NCI-H748 (cell line): ENCODE data around the gene LIMA1.
"Not testable (repeated sequence)": the region's sequence is repeated elsewhere in the genome, so short reads cannot be mapped to it uniquely, and the experiment has no call there.

ENCODE experiments used
- DNase-seq: peaks from one replicate; lab custom pipeline; 2025; ENCODE audit not compliant: unreplicated experiment; lab: John Stamatoyannopoulos, UW

LIMA1 gene

GRCh38 chr12:50283229-50283923 lies at the start of gene LIMA1:
Gene LIMA1 (minus strand): TSS chr12:50283520. CDS start chr12:50248751, 34,769 bp downstream.
- peak; percentile 95 for DNase-seq

DNA sequence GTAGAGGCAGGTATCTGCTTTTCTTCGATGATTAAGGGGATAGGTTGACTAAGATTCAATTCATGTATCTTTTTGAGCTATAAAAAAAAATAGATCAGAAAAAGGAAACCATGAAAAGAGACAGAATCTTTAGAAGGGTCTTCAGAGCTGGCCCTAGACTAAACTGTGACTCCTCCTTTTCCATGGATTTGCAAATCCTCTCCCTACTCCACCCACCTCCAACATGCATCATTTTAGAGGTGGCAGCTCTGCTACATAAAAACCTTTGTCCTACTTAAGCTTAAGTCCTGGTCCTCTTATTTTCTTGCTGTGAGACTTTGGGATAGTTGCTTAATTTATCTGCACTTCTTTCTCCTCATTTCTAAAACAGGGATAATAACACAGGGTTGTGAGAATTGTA lies 48.4 kb upstream of the LIMA1 start:
- no peak for DNase-seq

GRCh38 chr12:50328664-50329063 lies 45.3 kb upstream of the LIMA1 start:
- not testable (repeated sequence) for DNase-seq

DNA sequence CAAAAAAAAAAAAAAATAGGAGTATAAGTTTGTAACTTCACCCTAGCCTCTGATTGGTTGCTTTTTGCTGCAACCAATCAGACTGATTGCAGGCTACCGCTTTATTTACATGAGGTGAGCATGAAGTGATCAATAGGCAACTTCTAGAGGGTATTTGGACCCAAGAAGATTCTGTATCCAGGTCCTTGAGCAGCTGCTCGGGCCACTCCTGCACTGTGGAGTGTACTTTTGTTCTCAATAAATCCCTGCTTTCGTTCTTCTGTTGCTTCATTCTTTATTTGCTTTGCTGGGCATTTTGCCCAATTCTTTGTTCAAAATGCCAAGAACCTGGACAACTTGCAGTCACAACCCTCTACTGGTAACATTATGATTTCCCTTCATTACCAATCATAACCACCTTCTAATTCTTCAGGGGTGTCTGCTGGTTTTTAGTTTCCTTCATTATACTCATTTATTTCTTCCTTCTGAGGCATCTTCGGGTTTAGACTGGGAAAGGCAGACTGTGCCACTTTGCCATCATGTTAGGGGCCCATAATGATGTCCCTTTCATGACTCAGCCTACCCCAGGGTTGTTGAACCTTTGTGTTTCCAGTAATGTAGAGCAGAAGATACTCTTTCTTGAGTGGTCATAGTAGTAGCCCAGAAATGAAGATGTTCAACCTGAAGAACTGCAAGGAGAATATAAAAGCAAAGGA lies 43.4 kb upstream of the LIMA1 start:
- peak; percentile 13 for DNase-seq

- no peak for DNase-seq
Observed at GRCh38 chr12:50325890-50326391, 42.6 kb upstream of the LIMA1 start.

DNA sequence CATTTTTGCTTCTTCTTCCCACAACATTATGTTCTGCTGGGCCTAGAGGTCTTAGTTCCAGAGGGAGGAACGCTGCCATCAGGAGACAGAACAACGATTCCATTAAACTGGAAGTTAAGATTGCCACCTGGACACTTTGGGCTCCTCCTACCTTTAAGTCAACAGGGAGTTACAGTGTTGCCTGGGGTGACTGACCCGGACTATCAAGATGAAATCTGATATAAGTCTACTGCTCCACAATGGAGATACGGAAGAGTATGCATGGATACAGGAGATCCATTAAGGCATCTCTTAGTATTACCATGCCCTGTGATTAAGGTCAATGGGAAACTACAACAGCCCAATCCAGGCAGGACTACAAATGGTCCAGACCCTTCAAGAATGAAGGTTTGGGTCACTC lies 41.5 kb upstream of the LIMA1 start:
- DNase-seq = not testable (repeated sequence)

DNA sequence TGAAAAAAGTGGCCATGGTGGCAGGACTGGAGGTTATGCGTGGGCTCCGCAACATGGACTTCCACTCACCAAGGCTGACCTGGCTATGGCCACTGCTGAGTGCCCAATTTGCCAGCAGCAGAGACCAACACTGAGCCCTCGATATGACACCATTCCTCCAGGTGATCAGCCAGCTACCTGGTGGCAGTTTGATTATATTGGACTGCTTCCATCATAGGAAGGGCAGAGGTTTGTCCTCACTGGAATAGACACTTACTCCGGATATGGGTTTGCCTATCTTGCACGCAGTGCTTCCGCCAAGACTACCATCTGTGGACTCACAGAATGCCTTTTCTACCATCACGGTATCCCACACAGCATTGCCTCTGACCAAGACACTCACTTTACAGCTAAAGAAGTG lies 40.8 kb upstream of the LIMA1 start:
- not testable (repeated sequence) for DNase-seq

DNA sequence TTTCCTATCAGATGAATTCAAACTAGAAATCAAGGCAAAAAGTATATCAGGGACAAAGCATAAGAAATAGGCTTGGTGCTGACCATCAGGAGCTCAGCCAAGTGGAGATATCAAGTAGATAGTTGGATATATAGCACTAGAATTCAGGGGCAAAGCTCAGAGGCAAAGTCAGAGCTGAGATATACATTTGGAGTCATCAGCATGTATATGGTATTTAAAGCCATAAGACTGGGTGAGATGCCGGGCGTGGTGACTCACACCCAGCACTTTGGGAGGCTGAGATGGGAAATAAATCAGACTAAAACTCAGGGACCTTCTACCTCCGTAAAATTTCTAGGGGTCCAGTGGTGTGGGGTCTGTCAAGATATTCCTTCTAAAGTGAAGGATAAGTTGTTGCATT lies 38.9 kb upstream of the LIMA1 start:
- no peak for DNase-seq

DNA sequence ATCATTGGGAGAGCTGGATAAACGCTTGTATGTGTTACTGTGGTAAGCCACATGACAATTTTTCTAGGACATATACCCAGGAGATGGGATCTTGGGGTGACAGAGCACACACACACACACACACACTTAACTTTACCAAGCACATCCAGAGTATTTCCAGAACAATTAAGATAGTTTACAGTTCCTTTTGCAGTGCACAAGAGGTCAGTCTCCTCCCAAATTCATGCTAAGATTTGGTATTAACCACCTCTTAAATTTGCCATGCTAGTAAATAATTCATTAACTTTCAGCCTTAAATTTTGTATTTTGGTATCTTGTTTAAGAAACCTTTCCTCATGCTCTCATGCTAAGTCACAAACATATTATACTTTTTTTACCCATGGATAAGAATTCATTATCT lies 33.9 kb upstream of the LIMA1 start:
- DNase-seq = no peak

GRCh38 chr12:50315803-50316202 lies 32.5 kb upstream of the LIMA1 start:
- no peak for DNase-seq

DNA sequence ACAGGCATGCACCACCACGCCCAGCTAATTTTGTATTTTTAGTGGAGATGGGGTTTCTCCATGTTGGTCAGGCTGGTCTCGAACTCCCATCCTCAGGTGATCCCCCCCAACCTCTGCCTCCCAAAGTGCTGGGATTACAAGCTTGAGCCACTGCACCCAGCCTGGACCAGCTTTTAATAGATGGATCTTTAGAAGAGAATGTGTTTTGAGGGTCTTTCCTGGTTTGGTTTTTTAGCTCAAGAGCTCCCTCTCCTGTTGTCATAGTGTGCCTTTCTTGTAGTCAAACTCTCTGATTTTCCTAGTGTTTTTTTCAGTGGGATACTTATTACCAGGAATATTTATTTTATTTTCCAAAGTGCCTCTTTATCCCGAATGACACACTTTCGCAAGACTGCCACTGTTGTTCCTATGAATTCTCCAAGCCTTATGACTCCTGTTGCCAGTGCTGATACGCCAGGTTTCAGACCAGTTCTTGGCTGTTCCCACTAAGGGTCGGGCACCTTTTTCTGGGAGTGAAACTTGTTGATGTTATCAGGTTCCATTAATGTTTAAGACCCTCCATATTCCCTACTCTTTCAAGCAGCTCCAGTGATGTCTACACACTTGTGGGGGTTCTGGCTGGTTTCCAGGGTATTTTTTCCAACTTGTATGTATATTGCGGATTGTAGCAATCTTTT lies 31.5 kb upstream of the LIMA1 start:
- peak; percentile 54 for DNase-seq

DNA sequence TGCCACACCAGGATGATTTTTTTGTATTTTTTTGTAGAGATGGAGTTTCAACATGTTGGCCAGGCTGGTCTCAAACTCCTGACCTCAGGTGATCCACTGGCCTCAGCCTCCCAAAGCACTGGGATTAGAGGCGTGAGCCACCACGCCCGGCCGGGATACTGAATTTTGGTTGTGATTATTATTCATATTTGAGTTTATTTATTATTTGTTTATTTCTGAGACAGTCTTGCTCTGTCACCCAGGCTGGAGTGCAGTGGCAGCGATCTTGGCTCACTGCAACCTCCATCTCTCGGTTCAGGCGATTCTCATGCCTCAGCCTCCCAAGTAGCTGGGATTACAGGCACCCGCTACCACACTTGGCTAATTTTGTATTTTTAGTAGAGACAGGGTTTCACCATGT lies 30.7 kb upstream of the LIMA1 start:
- not testable (repeated sequence) for DNase-seq

- DNase-seq = no peak
Observed at GRCh38 chr12:50313256-50313931, 30.1 kb upstream of the LIMA1 start.

GRCh38 chr12:50311858-50312609 lies 28.7 kb upstream of the LIMA1 start:
- not testable (repeated sequence) for DNase-seq

GRCh38 chr12:50309950-50310349 lies 26.6 kb upstream of the LIMA1 start:
- no peak for DNase-seq

GRCh38 chr12:50302686-50303085 lies 19.4 kb upstream of the LIMA1 start:
- no peak for DNase-seq

- DNase-seq = no peak
Observed at GRCh38 chr12:50297996-50298395, 14.7 kb upstream of the LIMA1 start.

- DNase-seq = no peak
Observed at GRCh38 chr12:50297027-50297426, 13.7 kb upstream of the LIMA1 start.

DNA sequence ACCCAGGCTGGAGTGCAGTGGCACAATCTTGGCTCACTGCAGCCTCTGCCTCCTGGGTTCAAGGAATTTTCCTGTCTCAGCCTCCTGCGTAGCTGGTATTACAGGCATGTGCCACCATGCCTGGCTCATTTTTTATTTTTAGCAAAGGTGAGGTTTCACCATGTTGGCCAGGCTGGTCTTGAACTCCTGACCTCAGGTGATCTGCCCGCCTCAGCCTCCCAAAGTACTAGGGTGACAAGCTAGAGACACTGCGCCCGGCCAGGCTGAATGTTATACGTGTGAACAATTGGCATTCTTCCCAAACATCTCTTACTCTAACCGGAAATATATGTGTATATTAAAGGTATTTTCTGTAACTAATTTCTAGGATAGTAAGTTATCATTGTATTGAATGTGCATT lies 13.2 kb upstream of the LIMA1 start:
- DNase-seq = no peak

DNA sequence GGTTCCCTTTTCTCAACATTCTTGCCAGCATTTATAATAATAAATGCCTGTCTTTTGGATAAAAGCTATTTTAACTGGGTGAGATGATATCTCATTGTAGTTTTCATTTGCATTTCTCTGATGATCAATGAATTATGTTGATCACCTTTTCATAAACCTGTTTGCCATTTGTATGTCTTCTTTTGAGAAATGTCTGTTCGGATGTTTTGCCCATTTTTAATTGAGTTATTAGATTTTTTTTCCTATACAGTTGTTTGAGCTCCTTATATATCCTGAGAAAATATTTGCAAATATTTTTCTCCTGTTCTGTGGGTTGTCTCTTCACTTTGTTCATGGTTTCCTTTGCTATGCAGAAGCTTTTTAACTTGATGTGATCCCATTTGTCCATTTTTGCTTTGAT lies 8.1 kb upstream of the LIMA1 start:
- DNase-seq = no peak

- not testable (repeated sequence) for DNase-seq
Observed at GRCh38 chr12:50290692-50291091, 7.4 kb upstream of the LIMA1 start.
